K562 (cell line): ENCODE results near the gene ATXN7L1. TPM values are rescaled to one million over a fixed set of nuclear protein-coding genes. Genes with fewer than 3 reads are reported as not detected.

ENCODE experiments used
- ATAC-seq: fragments of 200-7000 bp; cut with Tn5 transposase; 3 replicates; pipeline ENCODE4 v1.9.1; 2020; ENCODE audit warnings: moderate library complexity
- BruUV-seq: library from RNA; stranded (reverse); fragments of 400-500 nt; replicated peaks from 2 replicates; lab custom pipeline; 2021; lab: Mats Ljungman, UMichigan
- CTCF ChIA-PET: fragments of 300-600 bp; formaldehyde crosslinking; extraction: SDS; loops from one replicate; lab custom pipeline; 2021; ENCODE audit warnings: low intra/inter-chr PET ratio; lab: Yijun Ruan, JAX
- POLR2A ChIA-PET: fragments of 300-600, 350-650 bp; sonication (Branson Sonifier 250); formaldehyde crosslinking; extraction: SDS; loops from one replicate; lab custom pipeline; 2021; ENCODE audit warnings: antibody characterized with exemption, inconsistent platforms; lab: Yijun Ruan, JAX
- DNase-seq, 4 experiments: peaks; one replicate each; pipeline versions ENCODE4 v3.0.0 to v3.0.0-alpha.2; 2011 to 2018; ENCODE audit warnings: low spot score in 3 of 4, mixed read lengths in 3 of 4; ENCODE audit errors: extremely low read depth in 1 of 4
- FAIRE-seq: peaks from 2 replicates; lab custom pipeline; 2011; peaks lifted over from hg19 to GRCh38; lab: Jason Lieb, UNC
- H2AFZ ChIP-seq: 2 replicates; pipeline ENCODE4 v1.6.0; 2011; ENCODE audit warnings: low read depth, low read length, control low read depth, inconsistent platforms
- H3K27ac ChIP-seq: fragments of 200-600 bp; 3 replicates; pipeline ENCODE4 v1.8.0; 2011; ENCODE audit warnings: low read depth, mild to moderate bottlenecking, control low read depth, inconsistent platforms, low read length, moderate library complexity, mixed read lengths; ENCODE audit errors: extremely low read depth
- H3K27me3 ChIP-seq, 2 experiments: fragments of 300-600 bp in 1 of 2; 2 replicates in 1 of 2; 3 replicates in 1 of 2; pipeline versions ENCODE4 v1.6.0 to v1.8.0; 2011; ENCODE audit warnings: inconsistent platforms in 2 of 2, low read length in 2 of 2, mild to moderate bottlenecking in 1 of 2, mixed read lengths in 1 of 2, moderate library complexity in 1 of 2; ENCODE audit not compliant: control insufficient read depth in 2 of 2, insufficient read depth in 2 of 2
- H3K36me3 ChIP-seq: fragments of 300-600 bp; 3 replicates; pipeline ENCODE4 v1.8.0; 2011; ENCODE audit warnings: mild to moderate bottlenecking, low read length, inconsistent platforms; ENCODE audit not compliant: control insufficient read depth, insufficient read depth
- H3K4me1 ChIP-seq, 2 experiments: fragments of 200-600 bp in 1 of 2; replicated peaks in 1 of 2; 2 replicates in 1 of 2; 3 replicates in 1 of 2; pipeline versions ENCODE4 v1.5.1 to v1.8.0; 2011; ENCODE audit warnings: inconsistent platforms in 2 of 2, low read length in 2 of 2, mild to moderate bottlenecking in 1 of 2, mixed read lengths in 1 of 2, moderate library complexity in 1 of 2; ENCODE audit not compliant: control insufficient read depth in 2 of 2, insufficient read depth in 2 of 2
- H3K4me2 ChIP-seq: 2 replicates; pipeline ENCODE4 v1.6.1; 2011; ENCODE audit warnings: low read length, control low read depth, inconsistent platforms, mixed read lengths; ENCODE audit not compliant: insufficient read depth
- H3K4me3 ChIP-seq: fragments of 200-600 bp; sonication (generic), shearing (Covaris generic); 2 replicates; pipeline ENCODE4 v1.5.1; 2016; ENCODE audit warnings: control low read depth, inconsistent platforms
- H3K79me2 ChIP-seq: fragments of 200-600 bp; 3 replicates; pipeline ENCODE4 v1.8.0; 2011; ENCODE audit warnings: low read length, inconsistent platforms; ENCODE audit not compliant: control insufficient read depth, insufficient read depth
- H3K9ac ChIP-seq, 2 experiments: 2 replicates each; pipeline versions ENCODE4 v1.6.0 to v1.6.1; 2011; ENCODE audit warnings: low read depth in 2 of 2, low read length in 2 of 2, control low read depth in 1 of 2, inconsistent platforms in 1 of 2, mild to moderate bottlenecking in 1 of 2, mixed read lengths in 1 of 2; ENCODE audit not compliant: insufficient read depth in 1 of 2
- H3K9me1 ChIP-seq: one replicate; pipeline ENCODE4 v1.6.0; 2011; ENCODE audit warnings: inconsistent platforms, mild to moderate bottlenecking, low read length, moderate library complexity; ENCODE audit not compliant: control insufficient read depth, insufficient read depth
- H3K9me3 ChIP-seq: replicated peaks from 2 replicates; pipeline ENCODE4 v1.5.1; 2011; ENCODE audit warnings: low read depth, low read length, inconsistent platforms; ENCODE audit not compliant: control insufficient read depth, insufficient read depth
- H4K20me1 ChIP-seq: replicated peaks from 2 replicates; pipeline ENCODE4 v1.6.1; 2011; ENCODE audit warnings: low read length, inconsistent platforms, mixed read lengths; ENCODE audit not compliant: control insufficient read depth, insufficient read depth
- BRF2 ChIP-seq: IDR thresholded peaks from 3 replicates; pipeline ENCODE4 v1.6.1; 2011; ENCODE audit warnings: borderline replicate concordance, mild to moderate bottlenecking; ENCODE audit not compliant: insufficient read length, insufficient read depth
- C11orf30 ChIP-seq: fragments of 450-650 bp; IDR thresholded peaks from 2 replicates; pipeline ENCODE4 v1.6.1; 2016; ENCODE audit warnings: low read depth, mild to moderate bottlenecking
- CBFB ChIP-seq: sonication (generic); formaldehyde crosslinking; IDR thresholded peaks from 2 replicates; pipeline ENCODE4 v1.4.0; 2020; ENCODE audit warnings: mild to moderate bottlenecking, missing genetic modification reagents
- CGGBP1 ChIP-seq: fragments of 250-450 bp; sonication (Bioruptor Pico); IDR thresholded peaks from 2 replicates; pipeline ENCODE4 v1.9.0; 2021; ENCODE audit warnings: mild to moderate bottlenecking
- CTBP1 ChIP-seq: fragments of 450-650 bp; IDR thresholded peaks from 2 replicates; pipeline ENCODE4 v1.6.1; 2016; ENCODE audit warnings: borderline replicate concordance
- DLX4 ChIP-seq: fragments of 250-450 bp; sonication (Bioruptor Pico); IDR thresholded peaks from 2 replicates; pipeline ENCODE4 v1.6.1; 2021; ENCODE audit warnings: mild to moderate bottlenecking
- JUNB ChIP-seq: fragments of 450-650 bp; formaldehyde crosslinking; conservative IDR thresholded peaks from 2 replicates; pipeline ENCODE4 v1.4.0; 2020; ENCODE audit warnings: mild to moderate bottlenecking
- MCM5 ChIP-seq: fragments of 450-650 bp; IDR thresholded peaks from 2 replicates; pipeline ENCODE4 v1.6.1; 2016; ENCODE audit warnings: low read depth
- NBN ChIP-seq: fragments of 450-650 bp; IDR thresholded peaks from 2 replicates; pipeline ENCODE4 v1.6.1; 2016; ENCODE audit warnings: low read depth, mild to moderate bottlenecking
- NFIX ChIP-seq: fragments of 250-450 bp; sonication (Bioruptor Pico); IDR thresholded peaks from 2 replicates; pipeline ENCODE4 v1.4.0; 2020; ENCODE audit warnings: low read depth, mild to moderate bottlenecking, moderate library complexity
- SIN3A ChIP-seq, 2 experiments: fragments of 150-350 bp in 1 of 2; IDR thresholded peaks; 2 replicates each; pipeline ENCODE4 v1.6.1; 2011 to 2016; ENCODE audit warnings: borderline replicate concordance in 2 of 2, low read depth in 2 of 2, low read length in 2 of 2, mild to moderate bottlenecking in 2 of 2, moderate library complexity in 2 of 2; ENCODE audit not compliant: control insufficient read depth in 1 of 2
- ZKSCAN3 ChIP-seq: fragments of 250-450 bp; sonication (Bioruptor Pico); IDR thresholded peaks from 2 replicates; pipeline ENCODE4 v1.4.0; 2020
- ZNF395 ChIP-seq: fragments of 200-800 bp; sonication (Bioruptor generic); IDR thresholded peaks from 2 replicates; pipeline ENCODE4 v1.6.1; 2017; ENCODE audit warnings: missing genetic modification characterization, missing compliant biosample characterization
- ZNF507 ChIP-seq: conservative IDR thresholded peaks from 2 replicates; pipeline ENCODE4 v1.6.1; 2017; ENCODE audit warnings: missing genetic modification characterization, missing compliant biosample characterization
- ZNF592 ChIP-seq: fragments of 450-650 bp; IDR thresholded peaks from 2 replicates; pipeline ENCODE4 v1.6.1; 2017; ENCODE audit warnings: antibody characterized with exemption, mild to moderate bottlenecking
- WGBS: fragments of 100-300 bp; shearing (Covaris generic); methylation state at CpG from one replicate; pipeline ENCODE4 v1.1.6; 2016; ENCODE audit warnings: low coverage, mixed read lengths; ENCODE audit not compliant: insufficient coverage; ENCODE audit errors: missing lambda C conversion rate; 5-methylcytosine and 5-hydroxymethylcytosine counted together
- in situ Hi-C: fragments of 300-500 bp; cut with MboI; formaldehyde crosslinking; loops from 4 replicates; pipeline ENCODE4 v1.15.0; 2018; ENCODE audit warnings: inconsistent platforms, mixed read lengths
- intact Hi-C: fragments of 100-400 bp; cut with micrococcal nuclease; formaldehyde crosslinking; loops from 2 replicates; pipeline ENCODE4 v1.14.2; 2022
- polyA plus RNA-seq, 8 experiments: library from polyadenylated mRNA; depleted of rRNA in 4 of 8; stranded (reverse) in 5 of 8; unstranded in 3 of 8; fragments of >200 nt; fragmentation: Nextera tagmentation in 2 of 8; fragmentation: Illumina TruSeq in 1 of 8; extraction: Ambion mirVana in 2 of 8; extraction: Trizol in 1 of 8; gene quantifications; 2 replicates each; pipeline versions ENCODE4 v1.2.1 to v1.2.3, GENCODE V29; 2011 to 2014; ENCODE audit warnings: inconsistent platforms in 1 of 8, missing spikeins in 1 of 8
- total RNA-seq, 7 experiments: library from RNA; depleted of rRNA in 6 of 7; stranded (reverse); fragments of >200 nt in 6 of 7; fragmentation: Illumina TruSeq in 2 of 7; extraction: Trizol in 2 of 7; gene quantifications; 2 replicates each; pipeline versions ENCODE4 v1.2.1 to v1.2.3, GENCODE V29; 2011 to 2021; ENCODE audit warnings: low replicate concordance in 1 of 7

Gene ATXN7L1
- total and polyA plus RNA-seq, 9 of the 15 experiments (the other 6 are each of a cell fraction or from before 2014, with no cell fraction given), result 6.6 to 13.7 (median 10.7) TPM

GRCh38 chr7:105917659-105918058, 41.3 kb upstream of the ATXN7L1 start:
- H3K9ac ChIP-seq, result no peak overlapping the region
- no peak for FAIRE-seq
- intact Hi-C loops, result no loop called here
- H3K27me3 ChIP-seq, result peaks cover 8 to 14% of the 10 kb centered on the region in 2 experiments; a peak in 4 of 5 replicates
- in situ Hi-C loops, result no loop called here
- ChIA-PET POLR2A (interaction anchor here (1.2 kb wide), 1 partner anchor 9 kb away, joined by 3 read pairs; no protein-coding TSS in a partner anchor), CTCF (no interaction called here)
- WGBS, result 0% methylated on average over 2 of the region's 2 CpGs
- H3K4me2 ChIP-seq, result no peak overlapping the region
- no TSS peak for BruUV-seq
- H3K4me3 ChIP-seq, result no peak overlapping the region
- H3K27ac ChIP-seq, result no peak overlapping the region
- H3K9me1 ChIP-seq, result no peaks in the 10 kb centered on the region
- DNase-seq, result no peak
- no peak for ATAC-seq
- no peak overlapping the region for H2AFZ ChIP-seq
- H3K79me2 ChIP-seq, result no peaks in the 10 kb centered on the region
- no peaks in the 10 kb centered on the region for H4K20me1 ChIP-seq
- no peaks in the 10 kb centered on the region for H3K9me3 ChIP-seq
- no peaks in the 10 kb centered on the region for H3K4me1 ChIP-seq
- H3K36me3 ChIP-seq, result no peaks in the 10 kb centered on the region
- no peak for TF ChIP-seq ZNF507
- TF ChIP-seq ZKSCAN3, result no peak
- no peak for TF ChIP-seq ZNF395 (CRISPR knock-in tag)
- TF ChIP-seq BRF2, result no peak
- TF ChIP-seq C11orf30, result no peak
- no peak for TF ChIP-seq CGGBP1 (CRISPR knock-in tag)
- no peak for TF ChIP-seq NBN
- TF ChIP-seq DLX4 (CRISPR knock-in tag), result no peak
- no peak for TF ChIP-seq JUNB
- no peak for TF ChIP-seq MCM5
- no peak for TF ChIP-seq NFIX (CRISPR knock-in tag)
- no peak for TF ChIP-seq CBFB (CRISPR knock-in tag)
- TF ChIP-seq CTBP1, result no peak
- no peak for TF ChIP-seq SIN3A (IDR thresholded peaks at IDR 0.05; ENCODE audit: borderline replicate concordance in 2 of 2, control insufficient read depth in 1 of 2, low read depth in 2 of 2, low read length in 2 of 2)
- TF ChIP-seq ZNF592, result no peak
